ENCODE results near the gene PSD2. TPM values are rescaled to one million over a fixed set of nuclear protein-coding genes. Genes with fewer than 3 reads are reported as not detected.
A peak's percentile ranks its signal among the peaks of the same experiment; 100 is the strongest.

PSD2 gene
- total and polyA plus RNA-seq, 10 of the 15 experiments (the other 5 are each of a cell fraction or from before 2014, with no cell fraction given), result 0.02 to 0.14 (median 0.03) TPM; not detected in 5

DNA sequence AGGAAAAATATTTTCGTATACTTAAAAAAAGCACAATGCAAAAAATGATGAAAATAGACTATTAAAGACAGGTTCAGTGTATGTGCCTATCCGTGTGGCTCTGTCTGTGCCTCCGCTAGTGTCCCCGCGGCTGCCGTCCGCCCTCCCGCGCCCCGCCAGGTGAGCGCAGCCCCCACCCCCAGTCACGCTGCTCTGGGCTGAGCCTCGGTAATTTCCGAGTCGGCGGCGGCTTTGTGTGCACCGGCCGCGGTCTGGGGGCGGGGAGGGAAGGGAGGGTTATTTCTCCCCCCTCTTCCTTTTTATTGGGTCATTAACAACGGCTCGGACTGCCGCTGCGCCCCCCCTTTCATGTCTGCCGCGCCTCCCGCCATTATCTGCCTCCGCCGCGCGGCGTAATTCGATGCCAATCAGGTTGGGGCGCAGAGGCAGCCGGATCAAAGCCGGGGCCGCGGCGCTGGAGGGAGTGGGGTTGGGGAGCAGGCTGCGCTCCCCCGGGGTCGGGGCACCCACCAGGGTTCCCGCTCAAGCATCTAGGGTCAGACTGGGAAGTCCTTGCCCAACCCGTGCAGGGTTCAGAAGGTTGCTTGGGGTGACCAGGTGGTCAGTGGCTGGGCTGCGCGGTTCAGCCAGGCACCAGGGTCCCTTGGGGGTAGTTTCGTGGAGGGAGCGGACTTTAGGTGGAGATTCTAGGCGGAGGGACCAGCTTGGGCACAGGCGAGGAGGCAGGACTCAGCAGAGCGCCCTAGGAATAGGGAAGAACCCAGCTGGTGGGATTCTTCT, 39.5 kb upstream of the PSD2 start (continued):
- TF ChIP-seq IKZF1 (conservative IDR thresholded peaks at IDR 0.05), result peak; percentile 32; the same call in 1 of the 2 replicates
- TF ChIP-seq BHLHE40 (IDR thresholded peaks at IDR 0.05; ENCODE audit: borderline replicate concordance in 1 of 2, low read depth in 2 of 2, low read length in 1 of 2), result peak in 1 of 2 experiments; percentile 46; a peak in 1 of 4 replicates
- 0 out of 2 replicates have a peak, but pooled peaks have one; percentile 16 for TF ChIP-seq RB1 (IDR thresholded peaks at IDR 0.05; ENCODE audit: borderline replicate concordance)
- no peak for TF ChIP-seq RCOR1 (conservative IDR thresholded peaks at IDR 0.05; ENCODE audit: low read depth, low read length)
- TF ChIP-seq DPF2 (IDR thresholded peaks at IDR 0.05), result peak; percentile 54; the same call in 1 of the 2 replicates
- TF ChIP-seq MTA2 (IDR thresholded peaks at IDR 0.05; ENCODE audit: low read depth), result no peak
- TF ChIP-seq, protein P1, sequence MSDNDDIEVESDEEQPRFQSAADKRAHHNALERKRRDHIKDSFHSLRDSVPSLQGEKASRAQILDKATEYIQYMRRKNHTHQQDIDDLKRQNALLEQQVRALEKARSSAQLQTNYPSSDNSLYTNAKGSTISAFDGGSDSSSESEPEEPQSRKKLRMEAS (IDR thresholded peaks at IDR 0.05; ENCODE audit: low read depth, low read length), result 0 out of 2 replicates have a peak, but pooled peaks have one; percentile 6
- TF ChIP-seq, protein P2, sequence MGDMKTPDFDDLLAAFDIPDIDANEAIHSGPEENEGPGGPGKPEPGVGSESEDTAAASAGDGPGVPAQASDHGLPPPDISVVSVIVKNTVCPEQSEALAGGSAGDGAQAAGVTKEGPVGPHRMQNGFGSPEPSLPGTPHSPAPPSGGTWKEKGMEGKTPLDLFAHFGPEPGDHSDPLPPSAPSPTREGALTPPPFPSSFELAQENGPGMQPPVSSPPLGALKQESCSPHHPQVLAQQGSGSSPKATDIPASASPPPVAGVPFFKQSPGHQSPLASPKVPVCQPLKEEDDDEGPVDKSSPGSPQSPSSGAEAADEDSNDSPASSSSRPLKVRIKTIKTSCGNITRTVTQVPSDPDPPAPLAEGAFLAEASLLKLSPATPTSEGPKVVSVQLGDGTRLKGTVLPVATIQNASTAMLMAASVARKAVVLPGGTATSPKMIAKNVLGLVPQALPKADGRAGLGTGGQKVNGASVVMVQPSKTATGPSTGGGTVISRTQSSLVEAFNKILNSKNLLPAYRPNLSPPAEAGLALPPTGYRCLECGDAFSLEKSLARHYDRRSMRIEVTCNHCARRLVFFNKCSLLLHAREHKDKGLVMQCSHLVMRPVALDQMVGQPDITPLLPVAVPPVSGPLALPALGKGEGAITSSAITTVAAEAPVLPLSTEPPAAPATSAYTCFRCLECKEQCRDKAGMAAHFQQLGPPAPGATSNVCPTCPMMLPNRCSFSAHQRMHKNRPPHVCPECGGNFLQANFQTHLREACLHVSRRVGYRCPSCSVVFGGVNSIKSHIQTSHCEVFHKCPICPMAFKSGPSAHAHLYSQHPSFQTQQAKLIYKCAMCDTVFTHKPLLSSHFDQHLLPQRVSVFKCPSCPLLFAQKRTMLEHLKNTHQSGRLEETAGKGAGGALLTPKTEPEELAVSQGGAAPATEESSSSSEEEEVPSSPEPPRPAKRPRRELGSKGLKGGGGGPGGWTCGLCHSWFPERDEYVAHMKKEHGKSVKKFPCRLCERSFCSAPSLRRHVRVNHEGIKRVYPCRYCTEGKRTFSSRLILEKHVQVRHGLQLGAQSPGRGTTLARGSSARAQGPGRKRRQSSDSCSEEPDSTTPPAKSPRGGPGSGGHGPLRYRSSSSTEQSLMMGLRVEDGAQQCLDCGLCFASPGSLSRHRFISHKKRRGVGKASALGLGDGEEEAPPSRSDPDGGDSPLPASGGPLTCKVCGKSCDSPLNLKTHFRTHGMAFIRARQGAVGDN (IDR thresholded peaks at IDR 0.05), result peak; percentile 71
- TF ChIP-seq, protein P3, sequence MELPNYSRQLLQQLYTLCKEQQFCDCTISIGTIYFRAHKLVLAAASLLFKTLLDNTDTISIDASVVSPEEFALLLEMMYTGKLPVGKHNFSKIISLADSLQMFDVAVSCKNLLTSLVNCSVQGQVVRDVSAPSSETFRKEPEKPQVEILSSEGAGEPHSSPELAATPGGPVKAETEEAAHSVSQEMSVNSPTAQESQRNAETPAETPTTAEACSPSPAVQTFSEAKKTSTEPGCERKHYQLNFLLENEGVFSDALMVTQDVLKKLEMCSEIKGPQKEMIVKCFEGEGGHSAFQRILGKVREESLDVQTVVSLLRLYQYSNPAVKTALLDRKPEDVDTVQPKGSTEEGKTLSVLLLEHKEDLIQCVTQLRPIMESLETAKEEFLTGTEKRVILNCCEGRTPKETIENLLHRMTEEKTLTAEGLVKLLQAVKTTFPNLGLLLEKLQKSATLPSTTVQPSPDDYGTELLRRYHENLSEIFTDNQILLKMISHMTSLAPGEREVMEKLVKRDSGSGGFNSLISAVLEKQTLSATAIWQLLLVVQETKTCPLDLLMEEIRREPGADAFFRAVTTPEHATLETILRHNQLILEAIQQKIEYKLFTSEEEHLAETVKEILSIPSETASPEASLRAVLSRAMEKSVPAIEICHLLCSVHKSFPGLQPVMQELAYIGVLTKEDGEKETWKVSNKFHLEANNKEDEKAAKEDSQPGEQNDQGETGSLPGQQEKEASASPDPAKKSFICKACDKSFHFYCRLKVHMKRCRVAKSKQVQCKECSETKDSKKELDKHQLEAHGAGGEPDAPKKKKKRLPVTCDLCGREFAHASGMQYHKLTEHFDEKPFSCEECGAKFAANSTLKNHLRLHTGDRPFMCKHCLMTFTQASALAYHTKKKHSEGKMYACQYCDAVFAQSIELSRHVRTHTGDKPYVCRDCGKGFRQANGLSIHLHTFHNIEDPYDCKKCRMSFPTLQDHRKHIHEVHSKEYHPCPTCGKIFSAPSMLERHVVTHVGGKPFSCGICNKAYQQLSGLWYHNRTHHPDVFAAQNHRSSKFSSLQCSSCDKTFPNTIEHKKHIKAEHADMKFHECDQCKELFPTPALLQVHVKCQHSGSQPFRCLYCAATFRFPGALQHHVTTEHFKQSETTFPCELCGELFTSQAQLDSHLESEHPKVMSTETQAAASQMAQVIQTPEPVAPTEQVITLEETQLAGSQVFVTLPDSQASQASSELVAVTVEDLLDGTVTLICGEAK (IDR thresholded peaks at IDR 0.05; ENCODE audit: borderline replicate concordance), result no peak
- TF ChIP-seq NR2C2 (IDR thresholded peaks at IDR 0.05; ENCODE audit: borderline replicate concordance, control insufficient read depth, insufficient read length, low read depth), result no peak
- TF ChIP-seq HDGF (IDR thresholded peaks at IDR 0.05), result peak; percentile 60; the same call in 1 of the 2 replicates
- peak; percentile 43; the same call in 1 of the 2 replicates for TF ChIP-seq RUNX3 (IDR thresholded peaks at IDR 0.05; ENCODE audit: low read length)
- no peak for TF ChIP-seq ESRRA (IDR thresholded peaks at IDR 0.05; ENCODE audit: low read length)
- TF ChIP-seq POLR2AphosphoS2 (IDR thresholded peaks at IDR 0.05; ENCODE audit: low read depth, low read length), result no peak
- TF ChIP-seq SIX5 (IDR thresholded peaks at IDR 0.05; ENCODE audit: low read depth, low read length, severe bottlenecking), result no peak

Measured in GM12878 (cell line).